Hypothalamus (tissue), 51 donors: ENCODE results near the gene SERPINI1.

ENCODE experiments used
- DNase-seq, 51 donors: peaks; one replicate each; lab custom pipeline; 2025; lab: John Stamatoyannopoulos, UW

Gene SERPINI1

DNA sequence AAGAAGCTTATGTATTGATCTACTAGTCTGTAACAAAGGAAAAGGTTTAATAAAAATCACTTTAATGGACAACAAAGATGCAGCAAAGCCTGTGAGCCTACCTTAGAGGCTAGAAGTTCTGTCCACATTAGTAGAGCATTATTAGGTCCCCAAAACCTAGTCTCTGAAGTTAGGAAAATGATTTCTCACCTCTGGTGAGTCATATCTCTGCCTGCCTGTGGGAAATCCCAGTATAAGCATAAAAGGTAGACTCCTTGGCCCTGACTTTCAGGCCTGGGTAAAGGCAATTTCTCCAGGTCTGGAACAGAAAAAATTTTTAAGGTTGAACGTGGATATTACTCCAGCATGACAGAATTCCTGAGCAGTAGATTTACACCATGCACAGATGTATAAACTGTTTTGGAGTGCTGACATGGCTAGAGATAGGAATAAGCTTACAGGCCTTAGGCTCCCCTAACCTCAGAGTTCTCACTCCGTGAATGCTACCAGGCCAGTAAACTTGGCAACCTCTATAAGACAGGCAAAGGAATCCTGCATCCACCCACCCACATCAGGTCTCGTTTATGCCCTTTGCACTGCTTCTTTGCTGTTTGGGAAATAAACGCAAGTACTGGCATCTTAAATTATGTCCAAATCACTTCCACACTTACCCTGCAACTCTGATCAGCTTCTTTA lies 104.1 kb downstream of the SERPINI1 start:
- no peak for DNase-seq

DNA sequence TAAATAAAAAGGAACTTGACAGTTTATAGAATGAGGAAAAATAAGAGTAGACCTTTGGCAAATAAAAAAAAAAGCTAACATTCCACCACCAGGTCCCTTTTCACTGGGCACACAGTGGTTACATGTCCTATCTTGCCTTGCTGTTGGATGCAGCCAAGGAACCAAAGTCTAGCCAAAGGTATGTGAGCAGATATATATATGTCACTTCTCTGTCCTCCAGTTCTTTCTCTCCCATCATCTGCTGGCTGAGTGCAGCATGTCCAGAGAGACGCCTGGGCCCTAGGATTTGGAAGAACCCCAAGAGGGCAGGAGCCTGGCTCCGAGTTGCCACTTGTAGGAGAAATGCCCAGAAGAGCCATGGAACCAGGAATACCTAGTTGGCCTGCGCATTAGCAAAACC lies 104.7 kb downstream of the SERPINI1 start:
- no peak for DNase-seq

DNA sequence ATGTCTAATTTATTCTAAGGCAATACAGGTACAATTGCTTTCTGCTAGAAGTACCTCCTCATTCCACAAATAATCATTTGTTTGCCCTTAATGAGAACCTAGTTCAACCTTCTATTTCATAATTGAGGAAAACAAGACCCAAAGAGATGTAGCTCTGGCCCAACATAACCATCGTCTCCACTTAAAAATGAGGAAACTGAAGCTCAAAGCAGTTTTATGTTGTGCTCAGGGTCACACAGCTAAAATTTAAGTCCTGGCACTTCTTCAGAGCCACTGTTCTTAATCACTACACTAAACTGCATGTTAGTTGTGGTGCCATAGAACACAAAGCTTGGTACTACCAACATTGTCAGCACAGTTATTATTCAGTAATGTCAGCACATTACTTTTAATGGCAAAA lies 108.0 kb downstream of the SERPINI1 start:
- no peak for DNase-seq

DNA sequence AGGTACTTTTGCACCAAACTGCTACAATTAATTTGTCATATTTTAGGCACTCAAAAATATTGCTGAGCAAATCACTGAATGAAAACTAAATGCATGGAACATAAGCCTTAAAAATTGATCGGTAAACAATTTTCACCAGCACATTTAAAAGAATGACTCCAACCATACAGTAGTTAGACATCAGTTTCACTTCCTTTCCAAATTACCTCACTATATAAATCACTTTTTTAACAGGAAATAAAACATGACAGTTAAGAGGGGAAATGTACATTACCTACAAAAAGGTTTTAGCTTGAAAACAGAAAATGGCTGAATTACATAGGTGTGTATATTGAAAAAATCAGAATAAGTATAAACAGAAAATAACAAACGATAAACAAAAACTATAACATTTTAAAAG lies 108.4 kb downstream of the SERPINI1 start:
- DNase-seq, result no peak

DNA sequence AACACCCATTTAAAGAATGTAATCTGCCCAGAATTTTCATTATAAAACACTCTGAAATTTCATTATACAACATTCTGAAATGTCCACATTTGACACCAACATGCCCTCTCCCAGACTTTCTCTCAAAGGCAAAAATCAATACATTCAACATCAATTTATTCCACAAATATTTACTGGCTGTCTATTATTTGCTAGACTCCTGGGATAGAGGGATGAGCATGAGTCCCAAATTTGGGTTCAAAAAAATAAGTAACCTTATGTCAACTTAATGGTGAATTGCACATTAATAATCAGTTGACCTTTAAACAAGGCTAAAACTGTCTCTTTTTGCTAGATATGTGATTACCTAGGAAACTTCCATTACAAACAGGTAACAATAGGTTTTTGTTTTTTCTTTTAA lies 109.0 kb downstream of the SERPINI1 start:
- no peak for DNase-seq

DNA sequence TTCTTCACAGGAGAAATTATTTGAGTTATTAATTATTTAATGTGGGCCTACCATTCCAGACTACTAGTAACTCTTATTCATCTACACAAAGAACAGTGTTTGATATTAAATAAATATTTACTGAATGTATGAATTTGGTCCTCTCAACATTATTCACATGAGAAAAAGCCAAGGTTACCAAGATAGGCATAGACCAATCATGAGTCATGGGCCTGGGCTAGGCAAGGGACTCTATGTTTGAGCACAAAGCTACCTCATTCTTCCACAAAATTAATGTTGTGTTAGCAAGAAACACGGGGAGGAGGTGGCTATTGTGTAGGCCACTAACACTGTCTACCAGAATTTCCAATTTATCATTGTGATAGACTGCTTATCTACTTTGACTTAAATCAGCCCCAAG lies 115.7 kb downstream of the SERPINI1 start:
- DNase-seq, result no peak

DNA sequence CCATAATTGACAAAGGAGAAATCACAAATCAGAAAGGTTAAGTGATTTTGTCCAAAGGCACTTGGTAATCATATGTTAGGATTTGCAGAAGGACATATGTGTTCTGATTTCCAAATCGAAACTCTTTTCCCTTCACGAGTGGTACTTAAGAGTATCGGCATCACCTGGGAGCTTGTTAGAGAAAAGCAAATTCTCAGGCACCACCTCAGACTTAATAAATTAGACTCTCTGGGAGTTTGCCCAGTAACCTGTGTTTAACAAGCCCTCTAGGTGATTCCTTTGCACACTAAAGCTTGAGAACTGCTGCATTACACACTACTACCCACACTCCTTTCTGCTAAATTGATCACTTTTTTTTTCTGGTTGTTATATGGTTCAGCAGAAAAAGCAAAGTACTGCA lies 116.2 kb downstream of the SERPINI1 start:
- no peak for DNase-seq

DNA sequence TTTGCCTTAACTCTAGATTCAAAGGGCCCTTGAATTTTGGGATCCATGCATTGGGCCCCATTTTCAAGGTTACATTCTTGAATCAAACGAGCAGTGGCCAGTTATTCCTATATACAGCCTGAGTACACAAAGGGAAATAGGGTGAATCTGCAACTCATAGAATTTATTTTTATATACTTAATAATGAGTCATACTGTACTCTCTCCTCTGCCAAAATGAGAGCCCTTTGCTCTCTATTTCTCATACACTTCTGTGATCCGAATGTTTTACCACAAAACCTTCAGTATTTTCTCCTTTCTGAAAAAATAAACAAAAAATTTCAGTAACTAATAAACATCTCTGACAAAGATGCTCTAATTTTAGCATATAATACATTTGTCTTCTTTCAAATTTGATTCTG lies 116.7 kb downstream of the SERPINI1 start:
- no peak for DNase-seq

DNA sequence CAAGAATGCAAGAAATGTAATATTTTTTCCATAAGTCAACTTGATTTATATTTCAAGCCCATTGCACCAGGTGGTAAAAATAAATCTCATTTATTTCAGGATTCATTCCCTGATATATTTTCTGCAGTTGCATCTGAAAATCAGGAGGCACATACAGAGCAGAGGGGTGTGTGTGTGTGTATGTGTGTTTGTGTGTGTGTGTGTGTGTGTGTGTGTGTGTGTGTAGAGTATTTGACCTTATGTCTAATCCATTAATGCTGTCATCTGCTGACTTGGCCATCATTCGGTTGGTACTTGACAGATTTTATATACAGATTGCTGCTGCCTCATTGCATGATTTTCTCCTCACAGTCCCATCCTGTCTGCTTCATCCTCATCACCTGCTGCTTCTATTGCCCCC lies 118.5 kb downstream of the SERPINI1 start:
- no peak for DNase-seq

DNA sequence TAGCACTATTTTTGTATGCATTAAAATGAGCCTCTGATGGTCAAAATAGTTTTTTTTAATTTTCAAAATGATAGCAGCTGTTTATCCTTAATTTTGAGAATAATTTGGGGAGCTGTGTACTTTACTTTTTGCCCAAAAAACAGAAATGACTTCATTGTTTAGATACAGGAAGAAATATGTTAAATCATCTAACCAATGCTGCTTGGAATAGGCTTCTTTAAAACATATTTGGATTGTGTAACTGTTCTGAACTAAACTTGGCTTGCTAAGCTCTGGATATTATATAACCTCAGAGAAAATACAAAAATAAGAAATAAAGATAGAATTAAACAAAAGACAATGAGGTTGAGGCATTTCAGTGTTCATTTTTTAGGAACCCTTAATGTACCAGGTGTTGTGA lies 119.3 kb downstream of the SERPINI1 start:
- no peak for DNase-seq

DNA sequence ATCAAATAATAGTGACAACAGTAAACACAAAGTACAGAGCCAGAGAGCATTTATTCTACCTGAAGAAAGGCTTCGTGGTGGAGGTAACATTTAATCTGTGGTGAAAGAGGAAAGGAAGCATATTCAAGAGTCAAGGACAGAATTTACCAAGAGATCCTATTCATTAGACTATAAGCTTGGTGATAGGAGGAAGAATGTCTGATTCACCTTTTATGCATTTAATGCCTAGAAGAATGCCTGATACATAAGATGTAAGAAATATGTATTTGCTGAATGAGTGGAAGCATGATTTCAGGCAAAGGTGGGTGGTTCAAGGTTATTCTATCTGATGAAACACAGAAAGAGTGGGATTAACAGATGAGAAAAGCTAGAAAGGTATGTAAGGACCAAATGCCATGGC lies 119.8 kb downstream of the SERPINI1 start:
- no peak for DNase-seq

DNA sequence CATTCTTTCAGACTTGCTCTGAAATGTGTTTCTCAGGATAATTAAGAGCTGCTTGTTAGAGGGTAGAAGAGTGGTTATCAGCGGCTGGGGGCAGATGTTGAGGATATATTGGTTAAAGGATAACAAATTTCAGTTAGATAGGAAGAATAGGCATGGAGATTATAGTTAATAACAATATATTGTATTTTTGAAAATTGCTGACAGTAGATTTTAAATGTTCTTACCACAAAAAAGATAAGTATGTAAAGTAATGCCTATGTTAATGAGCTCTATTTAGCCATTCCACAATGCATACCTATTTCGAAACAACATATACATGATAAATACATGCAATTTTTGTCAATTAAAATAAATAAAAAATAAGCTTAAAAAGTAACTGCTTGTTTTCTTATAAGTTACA lies 123.3 kb downstream of the SERPINI1 start:
- no peak for DNase-seq

DNA sequence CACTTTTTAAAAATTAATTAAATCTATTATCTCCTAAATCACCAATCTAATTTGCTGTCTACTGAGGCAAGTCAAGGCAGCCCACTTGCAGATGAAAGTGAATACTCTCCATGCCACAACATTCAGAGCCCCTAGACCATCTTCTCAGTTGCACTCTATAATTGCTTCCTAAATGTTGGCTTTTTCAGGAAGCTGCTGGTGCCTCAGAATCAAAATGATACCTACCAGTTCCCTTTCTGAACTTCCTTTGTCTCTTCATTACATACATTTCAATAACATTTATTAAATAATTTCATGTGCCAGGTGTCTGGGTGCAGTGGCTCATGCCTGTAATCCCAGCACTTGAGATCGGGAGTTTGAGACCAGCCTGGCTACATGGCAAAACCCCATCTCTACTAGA lies 124.1 kb downstream of the SERPINI1 start:
- DNase-seq, result no peak

DNA sequence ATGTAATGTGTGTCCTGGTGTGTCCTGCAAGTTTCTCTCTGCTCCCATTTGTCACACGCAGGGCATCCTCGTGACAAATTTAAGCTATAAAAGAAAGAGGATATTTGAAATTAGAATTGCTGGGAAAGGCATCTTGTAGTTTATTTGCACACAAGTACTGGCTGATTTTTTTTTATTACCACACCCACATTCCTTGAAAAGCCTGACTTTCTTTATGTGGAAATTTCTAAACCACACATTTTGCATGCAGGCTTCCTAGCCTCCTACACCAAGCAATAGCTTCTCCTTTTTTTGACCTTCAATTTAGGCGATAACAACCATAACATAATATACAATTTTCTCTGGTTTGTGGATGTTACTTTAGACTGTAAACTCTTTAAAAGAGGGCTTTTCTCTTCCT lies 126.1 kb downstream of the SERPINI1 start:
- DNase-seq, result no peak

DNA sequence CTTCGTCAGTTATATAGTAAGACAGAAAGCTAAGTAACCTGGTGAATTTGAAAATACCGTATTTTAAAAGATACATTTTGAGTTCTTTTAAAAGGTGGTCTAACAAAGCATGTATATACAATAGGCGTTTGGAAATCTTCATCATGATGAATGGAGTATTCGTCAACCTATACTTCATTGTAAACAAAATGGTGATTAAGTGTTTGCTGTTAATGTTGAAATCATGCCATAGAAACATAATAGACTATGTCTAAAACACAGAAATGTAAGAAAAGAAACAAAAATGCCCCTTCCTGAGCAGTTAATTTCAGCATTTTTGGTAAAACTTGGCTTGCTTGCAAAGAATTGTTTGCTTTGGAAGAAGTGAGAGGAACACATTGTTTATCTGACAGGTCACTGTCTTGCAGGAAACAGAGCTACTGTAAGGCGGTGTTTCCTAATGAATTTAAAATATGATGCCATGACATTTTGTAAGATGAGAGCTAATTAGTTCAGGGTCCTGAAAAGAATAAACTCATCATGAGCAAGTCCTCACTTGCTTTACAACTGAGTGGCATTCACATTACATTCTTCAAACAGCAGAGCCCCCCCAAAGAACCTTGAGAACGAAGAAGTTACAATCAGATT lies 126.7 kb downstream of the SERPINI1 start:
- no peak for DNase-seq

DNA sequence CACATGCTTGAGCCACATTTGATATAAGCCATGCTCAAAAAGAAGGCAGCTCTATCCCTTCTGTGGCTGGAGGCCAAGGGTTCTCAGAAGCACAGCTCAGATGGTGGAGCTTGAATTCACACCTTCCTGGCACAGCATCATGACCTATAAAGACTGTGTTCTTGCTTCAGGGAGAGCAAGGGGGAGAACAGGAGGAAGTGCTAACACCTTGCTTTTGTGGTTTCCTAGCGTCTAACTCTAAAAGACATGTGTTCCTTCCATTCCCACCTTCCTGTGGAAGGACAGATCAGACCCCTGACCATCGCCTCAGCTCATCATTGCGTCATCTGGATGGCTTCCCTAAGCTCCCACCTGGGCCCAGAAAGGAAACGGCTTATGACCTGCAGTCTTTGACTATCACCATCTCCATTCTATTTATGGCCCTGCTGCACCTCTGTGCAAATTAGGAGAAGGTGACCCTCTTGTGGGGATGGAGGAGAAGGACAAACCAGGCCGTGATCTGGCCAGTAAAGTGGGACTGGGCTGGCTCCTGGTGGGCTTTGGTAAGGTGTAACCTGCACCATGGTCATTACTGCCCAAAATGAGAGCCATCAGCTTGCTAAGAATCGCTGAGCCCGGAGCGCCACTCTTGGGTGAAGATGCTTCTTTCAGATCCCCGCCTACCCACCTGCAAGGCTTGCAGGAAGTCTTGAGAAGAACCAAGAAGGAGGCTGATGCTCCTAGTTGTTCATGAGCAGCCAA lies 128.5 kb downstream of the SERPINI1 start:
- DNase-seq, result no peak

DNA sequence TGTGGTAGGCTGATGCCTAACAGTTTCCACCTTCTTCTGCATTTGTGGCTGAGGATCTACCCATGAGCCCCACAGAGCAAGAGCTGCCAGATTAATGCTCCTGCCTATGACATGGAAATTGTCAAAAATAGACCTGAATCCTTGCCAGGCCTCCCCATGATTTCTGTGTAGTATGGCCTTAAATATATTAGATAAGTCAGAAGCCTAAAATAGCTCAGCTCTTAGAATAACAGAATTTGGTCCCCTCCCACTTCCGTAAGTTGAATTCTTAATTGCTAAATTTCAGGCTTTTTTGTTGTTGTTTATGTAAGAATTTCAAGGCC lies 129.0 kb downstream of the SERPINI1 start:
- no peak for DNase-seq

DNA sequence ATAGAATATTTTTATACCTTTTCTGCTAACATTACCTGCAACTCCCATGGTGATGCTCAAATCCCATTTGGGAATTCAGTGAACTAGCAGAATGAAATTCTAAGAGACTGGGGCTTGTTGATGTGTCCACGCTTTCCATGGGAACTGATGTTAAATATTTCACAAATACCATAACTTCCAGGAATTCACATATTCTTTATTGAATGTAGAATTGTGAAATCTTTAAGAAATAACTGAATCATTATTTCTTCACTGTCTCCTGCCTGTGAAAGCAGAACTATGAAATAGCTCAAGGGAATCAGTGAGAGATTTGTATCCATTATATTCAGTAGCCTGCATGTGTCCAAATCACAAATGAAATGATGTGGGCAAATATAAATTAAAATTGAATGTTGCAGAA lies 130.8 kb downstream of the SERPINI1 start:
- DNase-seq, result no peak

DNA sequence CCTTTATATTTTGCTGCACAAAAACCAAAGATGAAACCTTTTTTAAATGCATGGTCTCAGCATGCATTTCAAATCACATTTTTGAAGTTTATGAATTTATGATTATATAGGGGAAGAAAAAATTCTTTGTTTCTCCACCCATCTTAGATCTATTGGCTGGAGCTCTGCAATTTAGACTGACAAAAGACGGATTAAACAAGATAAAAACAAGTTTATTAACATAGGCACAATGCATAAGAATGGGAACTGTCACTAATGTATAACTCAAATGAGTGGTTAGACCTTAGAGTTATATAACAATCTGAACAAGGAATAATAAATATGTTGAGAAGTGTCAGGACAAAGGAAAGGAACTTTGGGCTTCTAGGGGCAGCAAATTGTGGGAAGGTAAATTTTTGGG lies 132.5 kb downstream of the SERPINI1 start:
- no peak for DNase-seq

DNA sequence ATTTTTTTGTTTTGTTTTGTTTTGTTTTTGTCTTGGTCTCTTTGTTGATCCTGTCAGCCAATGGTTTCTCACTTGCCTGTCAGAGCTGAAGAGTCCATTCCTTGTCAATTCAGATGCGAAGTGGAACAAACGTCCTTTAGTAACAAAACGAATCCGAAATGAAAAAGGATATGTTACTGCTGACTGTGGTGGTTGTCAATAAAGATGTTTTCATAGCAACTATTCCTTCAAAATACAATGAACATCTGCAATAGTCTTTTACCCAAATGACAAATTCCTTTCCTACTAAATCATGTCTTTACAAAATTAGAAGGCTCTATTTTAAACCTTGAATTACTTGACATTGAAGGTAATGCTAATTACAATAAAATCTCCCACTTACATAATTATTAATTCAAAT lies 134.7 kb downstream of the SERPINI1 start:
- DNase-seq, result no peak

DNA sequence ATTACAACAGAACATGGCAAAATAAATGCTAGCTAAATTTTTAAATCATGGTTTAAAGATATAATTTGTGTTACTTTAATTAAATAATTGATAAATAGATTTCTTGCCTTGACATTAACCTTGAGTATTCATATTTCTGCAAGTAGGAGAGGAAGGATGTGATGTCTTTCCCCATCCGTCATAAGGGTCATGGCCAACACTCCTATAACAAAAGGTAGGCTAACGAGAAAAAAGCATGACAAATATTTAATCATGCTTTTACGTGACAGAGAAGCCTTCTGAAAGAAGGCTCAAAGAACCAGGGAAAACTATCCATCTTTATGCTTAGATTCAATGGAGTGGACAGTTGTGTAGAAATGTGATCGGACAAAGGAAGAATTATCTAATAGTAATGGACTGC lies 135.2 kb downstream of the SERPINI1 start:
- DNase-seq, result no peak

DNA sequence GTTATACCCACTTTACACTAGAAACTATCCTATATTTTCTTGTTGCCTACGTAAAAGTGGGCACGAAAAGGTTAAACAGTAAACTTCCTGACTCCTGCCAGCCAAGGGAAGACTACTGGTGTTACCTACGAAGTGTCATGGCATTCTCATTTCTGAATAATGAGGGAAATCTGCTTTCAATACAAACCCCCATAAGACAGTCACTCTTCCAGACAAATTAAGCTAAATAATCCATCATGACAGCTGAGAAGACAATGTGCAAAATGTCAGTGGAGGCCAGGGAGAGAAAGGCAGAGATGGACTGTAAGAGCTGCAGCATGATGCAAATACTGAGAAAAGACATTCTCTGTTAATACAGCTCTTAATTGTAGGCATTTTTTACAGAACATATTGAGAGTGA lies 136.5 kb downstream of the SERPINI1 start:
- no peak for DNase-seq
